Measurements from ENCODE around the gene RILPL2.
"Not testable (repeated sequence)": the region's sequence is repeated elsewhere in the genome, so short reads cannot be mapped to it uniquely, and the experiment has no call there.

Gene RILPL2

DNA sequence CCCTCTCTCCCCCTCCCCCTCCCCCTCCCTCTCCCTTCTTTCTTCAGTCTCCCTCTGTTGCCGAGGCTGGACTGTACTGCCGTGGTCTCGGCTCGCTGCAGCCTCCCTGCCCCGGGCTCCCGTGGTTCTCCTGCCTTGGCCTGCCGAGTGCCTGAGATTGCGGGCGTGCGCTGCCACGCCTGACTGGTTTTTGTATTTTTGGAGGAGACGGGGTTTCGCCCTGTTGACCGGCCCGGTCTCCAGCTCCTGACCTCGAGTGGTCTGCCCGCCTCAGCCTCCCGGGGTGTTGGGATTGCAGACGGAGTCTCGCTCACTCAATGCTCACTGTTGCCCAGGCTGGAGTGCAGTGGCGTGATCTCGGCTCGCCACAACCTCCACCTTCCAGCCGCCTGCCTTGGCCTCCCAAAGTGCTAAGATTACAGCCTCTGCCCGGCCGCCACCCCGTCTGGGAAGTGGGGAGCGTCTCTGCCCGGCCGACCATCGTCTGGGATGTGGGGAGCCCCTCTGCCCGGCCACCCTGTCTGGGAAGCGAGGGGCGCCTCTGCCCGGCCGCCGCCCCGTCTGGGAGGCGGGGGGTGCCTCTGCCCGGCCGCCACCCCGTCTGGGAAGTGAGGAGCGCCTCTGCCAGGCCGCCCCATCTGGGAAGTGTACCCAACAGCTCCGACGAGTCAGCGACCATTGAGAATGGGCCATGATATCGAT, 64.7 kb downstream of the RILPL2 start:
- WGBS, 2 donors (ENCODE audit: extremely low coverage in 2 of 2, insufficient read length in 2 of 2, insufficient replicate concordance in 1 of 2): no CpG with 5 or more reads among the region's 48 CpGs
- H3K36me3 ChIP-seq (replicated peaks in 1 of 2; ENCODE audit: control insufficient read depth in 2 of 2, insufficient read depth in 2 of 2, low read length in 2 of 2); H3K9ac ChIP-seq (ENCODE audit: low read depth, low read length, poor library complexity); H3K4me1 ChIP-seq (ENCODE audit: control insufficient read depth in 2 of 2, insufficient read depth in 1 of 2, low read depth in 1 of 2, low read length in 2 of 2); H2BK5ac ChIP-seq (ENCODE audit: low read length); H3K27ac ChIP-seq (replicated peaks; ENCODE audit: low read length); H3K4ac ChIP-seq (ENCODE audit: low read length); H3K18ac ChIP-seq (ENCODE audit: low read length); H2AFZ ChIP-seq (ENCODE audit: low read length); H3K27me3 ChIP-seq (ENCODE audit: control insufficient read depth in 3 of 3, insufficient read depth in 3 of 3, low read depth in 1 of 3, low read length in 3 of 3); DNase-seq (ENCODE audit: low spot score); H2AK5ac ChIP-seq (ENCODE audit: low read depth, low read length); H4K8ac ChIP-seq (ENCODE audit: low read depth, low read length); H3K23ac ChIP-seq (ENCODE audit: low read depth, low read length, poor library complexity); H3K4me3 ChIP-seq (ENCODE audit: low read length in 2 of 2); H2BK15ac ChIP-seq (ENCODE audit: low read length); H3K14ac ChIP-seq (ENCODE audit: low read length); H3K79me1 ChIP-seq (ENCODE audit: low read depth, low read length); H3K9me3 ChIP-seq (replicated peaks in 1 of 2; ENCODE audit: control insufficient read depth in 2 of 2, insufficient read depth in 1 of 2, low read depth in 1 of 2, low read length in 2 of 2); H4K91ac ChIP-seq (ENCODE audit: low read depth, low read length, poor library complexity); H2BK12ac ChIP-seq (ENCODE audit: low read length); H2BK120ac ChIP-seq (ENCODE audit: low read depth, low read length); H3K4me2 ChIP-seq (ENCODE audit: insufficient read depth, low read length, poor library complexity, severe bottlenecking): not testable (repeated sequence)

DNA sequence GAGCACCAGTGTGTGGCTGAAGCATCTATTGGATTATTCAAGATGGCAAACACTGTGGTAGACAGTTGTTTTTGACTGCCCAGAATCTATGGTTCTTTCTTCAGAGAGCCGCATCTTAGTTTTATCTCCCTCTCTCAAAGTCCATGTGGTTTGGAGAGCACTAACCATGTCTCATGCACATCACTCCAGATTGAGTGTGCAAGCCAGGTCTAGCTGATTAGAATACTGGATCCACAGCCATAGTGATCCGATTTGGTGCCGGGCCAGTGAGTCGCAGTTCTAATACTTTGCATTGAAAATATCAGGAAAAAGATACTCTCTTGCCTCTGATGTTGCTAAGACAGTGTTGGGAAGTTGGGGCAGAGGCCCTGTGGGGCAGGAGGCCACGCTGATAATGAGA, 67.3 kb downstream of the RILPL2 start:
- no peaks in the 10 kb centered on the region for H3K27me3 ChIP-seq (ENCODE audit: control insufficient read depth in 3 of 3, insufficient read depth in 3 of 3, low read depth in 1 of 3, low read length in 3 of 3)
- no CpG with 5 or more reads among the region's 5 CpGs for WGBS, 2 donors (ENCODE audit: extremely low coverage in 2 of 2, insufficient read length in 2 of 2, insufficient replicate concordance in 1 of 2)
- peaks cover 3% of the 10 kb centered on the region for H3K79me1 ChIP-seq (ENCODE audit: low read depth, low read length)
- no peak overlapping the region for H4K8ac ChIP-seq (ENCODE audit: low read depth, low read length)
- H2BK5ac ChIP-seq (ENCODE audit: low read length): no peak overlapping the region
- no peak overlapping the region for H3K18ac ChIP-seq (ENCODE audit: low read length)
- H2AK5ac ChIP-seq (ENCODE audit: low read depth, low read length): peak overlapping the region; percentile 14
- H4K91ac ChIP-seq (ENCODE audit: low read depth, low read length, poor library complexity): no peak overlapping the region
- no peak overlapping the region for H3K4me2 ChIP-seq (ENCODE audit: insufficient read depth, low read length, poor library complexity, severe bottlenecking)
- H3K36me3 ChIP-seq (replicated peaks in 1 of 2; ENCODE audit: control insufficient read depth in 2 of 2, insufficient read depth in 2 of 2, low read length in 2 of 2): no peaks in the 10 kb centered on the region
- no peak for DNase-seq (ENCODE audit: low spot score)
- no peaks in the 10 kb centered on the region for H3K4me1 ChIP-seq (ENCODE audit: control insufficient read depth in 2 of 2, insufficient read depth in 1 of 2, low read depth in 1 of 2, low read length in 2 of 2)
- no peak overlapping the region for H2BK120ac ChIP-seq (ENCODE audit: low read depth, low read length)
- H3K4me3 ChIP-seq (ENCODE audit: low read length in 2 of 2): no peak overlapping the region
- H3K9me3 ChIP-seq (replicated peaks in 1 of 2; ENCODE audit: control insufficient read depth in 2 of 2, insufficient read depth in 1 of 2, low read depth in 1 of 2, low read length in 2 of 2): no peaks in the 10 kb centered on the region
- no peak overlapping the region for H3K23ac ChIP-seq (ENCODE audit: low read depth, low read length, poor library complexity)
- no peak overlapping the region for H2AFZ ChIP-seq (ENCODE audit: low read length)
- H3K4ac ChIP-seq (ENCODE audit: low read length): no peak overlapping the region
- H3K14ac ChIP-seq (ENCODE audit: low read length): no peak overlapping the region
- no peak overlapping the region for H3K27ac ChIP-seq (replicated peaks; ENCODE audit: low read length)
- H3K9ac ChIP-seq (ENCODE audit: low read depth, low read length, poor library complexity): no peak overlapping the region
- no peak overlapping the region for H2BK15ac ChIP-seq (ENCODE audit: low read length)
- H2BK12ac ChIP-seq (ENCODE audit: low read length): no peak overlapping the region

DNA sequence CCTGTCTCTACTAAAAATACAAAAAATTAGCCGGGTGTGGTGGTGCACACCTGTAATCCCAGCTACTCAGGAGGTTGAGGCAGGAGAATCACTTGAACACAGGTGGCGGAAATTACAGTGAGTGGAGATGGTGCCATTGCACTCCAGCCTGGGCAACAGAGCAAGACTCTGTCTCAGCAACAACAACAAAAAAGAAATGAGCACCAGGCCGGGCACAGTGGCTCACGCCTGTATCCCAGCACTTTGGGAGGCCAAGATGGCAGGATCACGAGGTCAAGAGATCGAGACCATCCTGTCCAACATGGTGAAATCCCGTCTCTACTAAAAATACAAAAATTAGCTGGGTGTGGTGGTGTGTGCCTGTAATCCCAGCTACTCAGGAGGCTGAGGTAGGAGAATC, 68.1 kb downstream of the RILPL2 start:
- not testable (repeated sequence) for H3K27ac ChIP-seq (replicated peaks; ENCODE audit: low read length); H3K23ac ChIP-seq (ENCODE audit: low read depth, low read length, poor library complexity); H3K4me2 ChIP-seq (ENCODE audit: insufficient read depth, low read length, poor library complexity, severe bottlenecking); H3K14ac ChIP-seq (ENCODE audit: low read length); H2BK5ac ChIP-seq (ENCODE audit: low read length); H2AK5ac ChIP-seq (ENCODE audit: low read depth, low read length); H2BK120ac ChIP-seq (ENCODE audit: low read depth, low read length); H2BK12ac ChIP-seq (ENCODE audit: low read length); H3K9ac ChIP-seq (ENCODE audit: low read depth, low read length, poor library complexity); H3K18ac ChIP-seq (ENCODE audit: low read length); H3K4me1 ChIP-seq (ENCODE audit: control insufficient read depth in 2 of 2, insufficient read depth in 1 of 2, low read depth in 1 of 2, low read length in 2 of 2); H3K9me3 ChIP-seq (replicated peaks in 1 of 2; ENCODE audit: control insufficient read depth in 2 of 2, insufficient read depth in 1 of 2, low read depth in 1 of 2, low read length in 2 of 2); H4K91ac ChIP-seq (ENCODE audit: low read depth, low read length, poor library complexity); H3K79me1 ChIP-seq (ENCODE audit: low read depth, low read length); H3K4me3 ChIP-seq (ENCODE audit: low read length in 2 of 2); H2AFZ ChIP-seq (ENCODE audit: low read length); H3K4ac ChIP-seq (ENCODE audit: low read length); H3K36me3 ChIP-seq (replicated peaks in 1 of 2; ENCODE audit: control insufficient read depth in 2 of 2, insufficient read depth in 2 of 2, low read length in 2 of 2); H4K8ac ChIP-seq (ENCODE audit: low read depth, low read length); DNase-seq (ENCODE audit: low spot score); H3K27me3 ChIP-seq (ENCODE audit: control insufficient read depth in 3 of 3, insufficient read depth in 3 of 3, low read depth in 1 of 3, low read length in 3 of 3); H2BK15ac ChIP-seq (ENCODE audit: low read length)
- WGBS, 2 donors (ENCODE audit: extremely low coverage in 2 of 2, insufficient read length in 2 of 2, insufficient replicate concordance in 1 of 2): no CpG with 5 or more reads among the region's 7 CpGs

DNA sequence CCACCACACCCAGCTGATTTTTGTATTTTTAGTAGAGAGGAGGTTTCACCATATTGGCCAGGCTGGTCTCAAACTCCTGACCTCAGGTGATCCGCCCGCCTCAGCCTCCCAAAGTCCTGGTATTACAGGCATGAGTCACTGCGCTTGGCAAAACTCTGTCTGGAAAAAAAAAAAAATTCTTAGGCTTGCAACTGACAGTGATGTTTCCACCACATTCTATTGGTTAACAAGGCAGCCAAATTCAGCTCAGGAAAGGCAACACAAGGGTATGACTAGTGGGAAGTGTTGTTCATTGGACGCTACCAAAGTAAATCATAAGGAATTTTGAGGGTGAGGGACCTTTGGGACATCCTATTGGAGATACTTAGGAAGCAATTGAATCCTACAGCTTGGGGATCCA, 69.0 kb downstream of the RILPL2 start:
- H3K9ac ChIP-seq (ENCODE audit: low read depth, low read length, poor library complexity): no peak overlapping the region
- no peak overlapping the region for H4K91ac ChIP-seq (ENCODE audit: low read depth, low read length, poor library complexity)
- no peak overlapping the region for H3K4me3 ChIP-seq (ENCODE audit: low read length in 2 of 2)
- H3K9me3 ChIP-seq (replicated peaks in 1 of 2; ENCODE audit: control insufficient read depth in 2 of 2, insufficient read depth in 1 of 2, low read depth in 1 of 2, low read length in 2 of 2): no peaks in the 10 kb centered on the region
- H3K36me3 ChIP-seq (replicated peaks in 1 of 2; ENCODE audit: control insufficient read depth in 2 of 2, insufficient read depth in 2 of 2, low read length in 2 of 2): no peaks in the 10 kb centered on the region
- H3K4me1 ChIP-seq (ENCODE audit: control insufficient read depth in 2 of 2, insufficient read depth in 1 of 2, low read depth in 1 of 2, low read length in 2 of 2): peaks cover 5 to 8% of the 10 kb centered on the region in 2 donors
- H3K14ac ChIP-seq (ENCODE audit: low read length): no peak overlapping the region
- H3K18ac ChIP-seq (ENCODE audit: low read length): no peak overlapping the region
- no peak overlapping the region for H4K8ac ChIP-seq (ENCODE audit: low read depth, low read length)
- no peak overlapping the region for H2BK15ac ChIP-seq (ENCODE audit: low read length)
- DNase-seq (ENCODE audit: low spot score): no peak
- H2AFZ ChIP-seq (ENCODE audit: low read length): no peak overlapping the region
- H2BK5ac ChIP-seq (ENCODE audit: low read length): no peak overlapping the region
- H3K27me3 ChIP-seq (ENCODE audit: control insufficient read depth in 3 of 3, insufficient read depth in 3 of 3, low read depth in 1 of 3, low read length in 3 of 3): no peaks in the 10 kb centered on the region
- H3K79me1 ChIP-seq (ENCODE audit: low read depth, low read length): peaks cover 4% of the 10 kb centered on the region
- H3K27ac ChIP-seq (replicated peaks; ENCODE audit: low read length): no peak overlapping the region
- no peak overlapping the region for H2AK5ac ChIP-seq (ENCODE audit: low read depth, low read length)
- H3K4me2 ChIP-seq (ENCODE audit: insufficient read depth, low read length, poor library complexity, severe bottlenecking): no peak overlapping the region
- no CpG with 5 or more reads among the region's 4 CpGs for WGBS, 2 donors (ENCODE audit: extremely low coverage in 2 of 2, insufficient read length in 2 of 2, insufficient replicate concordance in 1 of 2)
- H2BK12ac ChIP-seq (ENCODE audit: low read length): no peak overlapping the region
- H3K23ac ChIP-seq (ENCODE audit: low read depth, low read length, poor library complexity): no peak overlapping the region
- no peak overlapping the region for H3K4ac ChIP-seq (ENCODE audit: low read length)
- H2BK120ac ChIP-seq (ENCODE audit: low read depth, low read length): no peak overlapping the region

Measured in neuronal stem cell (in vitro differentiated cells).